Activated CD4-positive, CD25-positive, alpha-beta regulatory T cell treated with anti-CD3 and anti-CD28 coated beads, Interleukin-2, amount 50 U/mL, for 72 hours (primary cell): ENCODE results near the gene GPR107.

Experiments
- DNase-seq: peaks from one replicate; pipeline ENCODE4 v3.0.0; 2021

The GPR107 gene

DNA sequence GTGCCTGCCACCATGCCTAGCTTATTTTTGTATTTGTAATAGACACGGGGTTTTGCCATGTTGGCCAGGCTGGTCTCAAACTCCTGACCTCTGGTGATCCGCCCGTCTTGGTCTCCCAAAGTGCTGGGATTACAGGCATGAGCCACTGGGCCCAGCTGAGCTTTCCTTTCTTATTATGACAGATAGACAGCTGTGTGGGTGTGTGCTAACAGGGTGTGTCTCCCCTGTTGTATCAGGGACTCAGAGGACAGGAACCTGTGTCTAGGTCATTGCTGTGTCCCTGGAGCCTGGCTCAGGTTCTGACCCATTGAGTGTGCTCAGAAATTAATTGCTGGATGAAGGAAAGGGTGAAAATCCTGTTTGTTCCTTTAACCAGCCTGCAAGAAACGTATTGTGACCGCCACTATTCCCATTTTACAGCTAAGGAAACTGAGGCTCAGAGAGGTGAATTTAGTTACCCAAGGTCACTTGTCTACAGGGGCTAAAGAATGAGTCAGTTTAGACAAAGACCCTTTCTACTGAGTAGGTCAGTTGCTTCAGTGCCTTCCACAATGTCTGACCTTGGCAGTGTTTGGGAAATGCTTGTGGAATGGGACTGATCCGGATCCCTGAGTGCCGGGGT is 135.3 kb downstream of the GPR107 start:
- no peak for DNase-seq
